DMS79 treated with DMSO at 0.1 percent for 48 hours (cell line): Measurements from ENCODE around the gene SLC34A1.
"Not testable (repeated sequence)": the region's sequence is repeated elsewhere in the genome, so short reads cannot be mapped to it uniquely, and the experiment has no call there.

Source experiments
- DNase-seq: peaks from one replicate; lab custom pipeline; 2025; lab: John Stamatoyannopoulos, UW

The SLC34A1 gene

GRCh38 chr5:177368869-177369644, 15.2 kb upstream of the SLC34A1 start:
- no peak for DNase-seq

GRCh38 chr5:177369645-177370440, 14.4 kb upstream of the SLC34A1 start:
- no peak for DNase-seq

GRCh38 chr5:177370488-177371119, 13.6 kb upstream of the SLC34A1 start:
- DNase-seq = peak; percentile 34

GRCh38 chr5:177371120-177372033, 12.9 kb upstream of the SLC34A1 start:
- DNase-seq = no peak

GRCh38 chr5:177372034-177372896, 12.0 kb upstream of the SLC34A1 start:
- no peak for DNase-seq

GRCh38 chr5:177372910-177373309, 11.3 kb upstream of the SLC34A1 start:
- DNase-seq = no peak

- no peak for DNase-seq
Observed at GRCh38 chr5:177373806-177374205, 10.4 kb upstream of the SLC34A1 start.

GRCh38 chr5:177374211-177374610, 10.0 kb upstream of the SLC34A1 start:
- no peak for DNase-seq

- DNase-seq = not testable (repeated sequence)
Observed at GRCh38 chr5:177375516-177375915, 8.7 kb upstream of the SLC34A1 start.

- no peak for DNase-seq
Observed at GRCh38 chr5:177376107-177376506, 8.1 kb upstream of the SLC34A1 start.

GRCh38 chr5:177377851-177378776, 6.1 kb upstream of the SLC34A1 start:
- no peak for DNase-seq

GRCh38 chr5:177378884-177379883, 5.0 kb upstream of the SLC34A1 start:
- no peak for DNase-seq

GRCh38 chr5:177380805-177381126, 3.5 kb upstream of the SLC34A1 start:
- DNase-seq = no peak

- no peak for DNase-seq
Observed at GRCh38 chr5:177382423-177383029, 1.7 kb upstream of the SLC34A1 start.

GRCh38 chr5:177383181-177383580, 1.1 kb upstream of the SLC34A1 start:
- DNase-seq = no peak

- DNase-seq = no peak
Observed at GRCh38 chr5:177385720-177386119, 1.5 kb downstream of the SLC34A1 start.

- no peak for DNase-seq
Observed at GRCh38 chr5:177386542-177386941, 2.3 kb downstream of the SLC34A1 start.

- DNase-seq = no peak
Observed at GRCh38 chr5:177387405-177387804, 3.2 kb downstream of the SLC34A1 start.
